HEK293 (cell line): Measurements from ENCODE around the gene ERN2.
A peak's percentile ranks its signal among the peaks of the same experiment; 100 is the strongest.

Experiments used
- CTCF ChIA-PET: fragments of 350-600 bp; formaldehyde crosslinking; extraction: SDS; loops from one replicate; lab custom pipeline; 2021; ENCODE audit warnings: antibody characterized with exemption; lab: Yijun Ruan, JAX
- POLR2A ChIA-PET: fragments of 300-600 bp; formaldehyde crosslinking; extraction: SDS; loops from one replicate; lab custom pipeline; 2020; ENCODE audit warnings: antibody characterized with exemption, inconsistent platforms; lab: Yijun Ruan, JAX
- H3K27ac ChIP-seq: fragments of 200-500 bp; sonication (Bioruptor generic); 2 replicates; pipeline ENCODE4 v1.5.1; 2014; ENCODE audit warnings: low read depth, low read length, control low read depth, inconsistent platforms; ENCODE audit errors: extremely low read depth
- H3K36me3 ChIP-seq, 2 experiments: fragments of 200-500 bp in 1 of 2; sonication (Bioruptor generic) in 1 of 2; 1 replicate in 1 of 2; 2 replicates in 1 of 2; pipeline ENCODE4 v1.5.1; 2014 to 2017; ENCODE audit warnings: inconsistent platforms in 2 of 2, low read length in 2 of 2; ENCODE audit not compliant: control insufficient read depth in 2 of 2, insufficient read depth in 1 of 2
- H3K4me1 ChIP-seq: fragments of 200-500 bp; sonication (Bioruptor generic); 2 replicates; pipeline ENCODE4 v1.5.1; 2014; ENCODE audit warnings: mild to moderate bottlenecking, low read length, inconsistent platforms; ENCODE audit not compliant: control insufficient read depth, insufficient read depth
- H3K4me3 ChIP-seq: 2 replicates; pipeline ENCODE4 v1.5.1; 2011; ENCODE audit warnings: low read depth, mild to moderate bottlenecking, control low read depth, low read length, moderate library complexity
- H3K9me3 ChIP-seq: fragments of 200-500 bp; sonication (Bioruptor generic); 2 replicates; pipeline ENCODE4 v1.5.1; 2014; ENCODE audit warnings: low read depth, low read length, inconsistent platforms; ENCODE audit not compliant: control insufficient read depth, insufficient read depth
- IKZF3 ChIP-seq: fragments of 450-650 bp; IDR thresholded peaks from 2 replicates; pipeline ENCODE4 v1.5.0; 2018; ENCODE audit warnings: missing biosample characterization, mild to moderate bottlenecking, missing genetic modification characterization, moderate library complexity
- MEIS1 ChIP-seq: sonication (generic); formaldehyde crosslinking; IDR thresholded peaks from 2 replicates; pipeline ENCODE4 v1.8.1; 2022; ENCODE audit warnings: missing genetic modification reagents, mild to moderate bottlenecking, borderline replicate concordance
- OSR2 ChIP-seq: fragments of 450-650 bp; formaldehyde crosslinking; IDR thresholded peaks from 2 replicates; pipeline ENCODE4 v1.5.1; 2016; ENCODE audit warnings: missing biosample characterization, missing genetic modification characterization
- YY1 ChIP-seq: fragments of 450-650 bp; formaldehyde crosslinking; IDR thresholded peaks from 2 replicates; pipeline ENCODE4 v1.5.1; 2018; ENCODE audit warnings: missing biosample characterization, missing genetic modification characterization
- ZBTB1 ChIP-seq: fragments of 450-650 bp; formaldehyde crosslinking; IDR thresholded peaks from 2 replicates; pipeline ENCODE4 v1.5.1; 2016; ENCODE audit warnings: missing biosample characterization, missing genetic modification characterization
- ZFHX2 ChIP-seq: fragments of 450-650 bp; formaldehyde crosslinking; conservative IDR thresholded peaks from 2 replicates; pipeline ENCODE4 v1.5.1; 2016; ENCODE audit warnings: missing biosample characterization, missing genetic modification characterization
- ZNF114 ChIP-seq: fragments of 450-650 bp; formaldehyde crosslinking; IDR thresholded peaks from 2 replicates; pipeline ENCODE4 v1.5.0; 2017; ENCODE audit warnings: missing biosample characterization, missing genetic modification characterization
- ZNF132 ChIP-seq: fragments of 450-650 bp; formaldehyde crosslinking; IDR thresholded peaks from 2 replicates; pipeline ENCODE4 v1.5.1; 2017; ENCODE audit warnings: missing biosample characterization, missing genetic modification characterization, borderline replicate concordance
- ZNF155 ChIP-seq: fragments of 450-650 bp; formaldehyde crosslinking; IDR thresholded peaks from 2 replicates; pipeline ENCODE4 v1.5.1; 2016; ENCODE audit warnings: missing biosample characterization, missing genetic modification characterization
- ZNF174 ChIP-seq: fragments of 450-650 bp; formaldehyde crosslinking; IDR thresholded peaks from 2 replicates; pipeline ENCODE4 v1.5.0; 2017; ENCODE audit warnings: missing biosample characterization, mild to moderate bottlenecking, missing genetic modification characterization
- ZNF23 ChIP-seq: fragments of 450-650 bp; formaldehyde crosslinking; IDR thresholded peaks from 2 replicates; pipeline ENCODE4 v1.5.1; 2016; ENCODE audit warnings: missing biosample characterization, missing genetic modification characterization, borderline replicate concordance
- ZNF292 ChIP-seq: fragments of 450-650 bp; formaldehyde crosslinking; IDR thresholded peaks from 2 replicates; pipeline ENCODE4 v1.5.1; 2016; ENCODE audit warnings: low read depth, missing biosample characterization, missing genetic modification characterization, borderline replicate concordance
- ZNF302 ChIP-seq: fragments of 450-650 bp; formaldehyde crosslinking; IDR thresholded peaks from 2 replicates; pipeline ENCODE4 v1.5.1; 2016; ENCODE audit warnings: missing biosample characterization, missing genetic modification characterization, low read depth
- ZNF311 ChIP-seq: fragments of 450-650 bp; formaldehyde crosslinking; IDR thresholded peaks from 2 replicates; pipeline ENCODE4 v1.5.1; 2017; ENCODE audit warnings: missing biosample characterization, missing genetic modification characterization, borderline replicate concordance
- ZNF341 ChIP-seq: fragments of 450-650 bp; formaldehyde crosslinking; IDR thresholded peaks from 2 replicates; pipeline ENCODE4; 2016; ENCODE audit warnings: low read depth, missing biosample characterization, missing genetic modification characterization
- ZNF366 ChIP-seq: fragments of 450-650 bp; formaldehyde crosslinking; conservative IDR thresholded peaks from 2 replicates; pipeline ENCODE4 v1.5.1; 2016; ENCODE audit warnings: missing biosample characterization, missing genetic modification characterization
- ZNF423 ChIP-seq: fragments of 450-650 bp; formaldehyde crosslinking; IDR thresholded peaks from 2 replicates; pipeline ENCODE4 v1.5.1; 2016; ENCODE audit warnings: missing biosample characterization, missing genetic modification characterization
- ZNF560 ChIP-seq: fragments of 450-650 bp; formaldehyde crosslinking; IDR thresholded peaks from 2 replicates; pipeline ENCODE4 v1.5.1; 2017; ENCODE audit warnings: missing biosample characterization, missing genetic modification characterization, borderline replicate concordance
- ZNF76 ChIP-seq: fragments of 450-650 bp; formaldehyde crosslinking; IDR thresholded peaks from 2 replicates; pipeline ENCODE4; 2016; ENCODE audit warnings: low read depth, missing biosample characterization, missing genetic modification characterization, borderline replicate concordance
- ZNF768 ChIP-seq: fragments of 450-650 bp; formaldehyde crosslinking; IDR thresholded peaks from 2 replicates; pipeline ENCODE4 v1.5.1; 2018; ENCODE audit warnings: missing biosample characterization, mild to moderate bottlenecking, missing genetic modification characterization
- ZNF776 ChIP-seq: fragments of 450-650 bp; formaldehyde crosslinking; IDR thresholded peaks from 2 replicates; pipeline ENCODE4 v1.5.0; 2017; ENCODE audit warnings: missing biosample characterization, missing genetic modification characterization, borderline replicate concordance
- ZNF837 ChIP-seq: fragments of 450-650 bp; formaldehyde crosslinking; IDR thresholded peaks from 2 replicates; pipeline ENCODE4 v1.5.1; 2016; ENCODE audit warnings: missing biosample characterization, missing genetic modification characterization
- TF ChIP-seq, protein P1 (sequence below): fragments of 450-650 bp; formaldehyde crosslinking; IDR thresholded peaks from 2 replicates; pipeline ENCODE4 v1.5.1; 2016; ENCODE audit warnings: missing biosample characterization, missing genetic modification characterization
- TF ChIP-seq, protein P2 (sequence below): fragments of 450-650 bp; formaldehyde crosslinking; IDR thresholded peaks from 2 replicates; pipeline ENCODE4 v1.5.1; 2016; ENCODE audit warnings: missing biosample characterization, missing genetic modification characterization
- TF ChIP-seq, protein P3 (sequence below): fragments of 450-650 bp; formaldehyde crosslinking; IDR thresholded peaks from 2 replicates; pipeline ENCODE4 v1.5.1; 2017; ENCODE audit warnings: missing biosample characterization, missing genetic modification characterization
- TF ChIP-seq, protein P4 (sequence below): fragments of 450-650 bp; formaldehyde crosslinking; IDR thresholded peaks from 2 replicates; pipeline ENCODE4 v1.5.1; 2016; ENCODE audit warnings: missing biosample characterization, missing genetic modification characterization
- TF ChIP-seq, protein P5 (sequence below): sonication (generic); formaldehyde crosslinking; IDR thresholded peaks from 2 replicates; pipeline ENCODE4 v1.8.1; 2022; ENCODE audit warnings: mild to moderate bottlenecking, moderate library complexity, missing genetic modification reagents

ERN2 gene

DNA sequence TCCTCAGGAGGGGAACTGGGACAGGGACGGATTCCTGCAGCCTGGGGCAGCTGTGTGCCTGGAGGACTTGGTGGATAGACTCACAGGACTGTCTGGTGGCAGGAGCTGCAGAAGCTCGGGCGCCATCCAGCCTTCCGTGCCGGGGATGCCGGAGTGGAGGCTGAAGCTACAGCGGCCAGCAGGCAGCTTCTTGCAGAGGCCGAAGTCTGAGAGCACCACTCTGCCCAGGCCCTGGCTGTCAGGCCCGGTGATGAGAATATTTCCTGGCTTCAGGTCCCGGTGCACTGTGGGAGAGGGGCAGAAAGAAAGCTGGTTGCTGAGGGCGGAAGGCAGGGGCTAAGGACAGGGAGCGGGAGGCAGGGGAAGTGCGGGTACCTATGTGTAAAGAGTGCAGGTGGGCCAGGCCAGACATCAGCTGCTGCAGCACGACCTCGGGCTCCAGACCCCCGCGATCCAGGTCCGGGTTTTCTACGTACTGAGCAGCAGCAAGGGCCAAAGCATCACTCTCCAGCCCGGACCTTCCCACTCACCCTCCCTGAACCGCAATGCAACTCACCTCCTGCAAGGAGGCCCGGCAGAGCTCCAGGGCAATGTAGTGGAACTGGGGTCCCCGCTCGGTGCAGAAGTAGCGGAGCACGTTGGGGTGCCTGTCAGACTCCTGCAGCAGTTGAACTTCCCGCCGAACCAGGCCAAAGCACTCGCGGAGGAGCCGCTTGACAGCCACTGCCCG, 18.2 kb downstream of the ERN2 start:
- H3K4me1 ChIP-seq: no peaks in the 10 kb centered on the region
- H3K27ac ChIP-seq: no peak overlapping the region
- H3K9me3 ChIP-seq: no peaks in the 10 kb centered on the region
- ChIA-PET POLR2A (interaction anchor here (1.4 kb wide), 1 partner anchor 16 kb away, joined by 7 read pairs; the partner anchor contains the start of gene PLK1), CTCF (interaction anchor here (0.7 to 1.1 kb wide), 3 partner anchors 13 to 46 kb away, joined by 3 to 4 read pairs (median 3); no protein-coding TSS in a partner anchor)
- no peak overlapping the region for H3K4me3 ChIP-seq
- peaks cover 3 to 27% of the 10 kb centered on the region in 2 experiments; a peak in 2 of 3 replicates for H3K36me3 ChIP-seq
- TF ChIP-seq, protein P1, sequence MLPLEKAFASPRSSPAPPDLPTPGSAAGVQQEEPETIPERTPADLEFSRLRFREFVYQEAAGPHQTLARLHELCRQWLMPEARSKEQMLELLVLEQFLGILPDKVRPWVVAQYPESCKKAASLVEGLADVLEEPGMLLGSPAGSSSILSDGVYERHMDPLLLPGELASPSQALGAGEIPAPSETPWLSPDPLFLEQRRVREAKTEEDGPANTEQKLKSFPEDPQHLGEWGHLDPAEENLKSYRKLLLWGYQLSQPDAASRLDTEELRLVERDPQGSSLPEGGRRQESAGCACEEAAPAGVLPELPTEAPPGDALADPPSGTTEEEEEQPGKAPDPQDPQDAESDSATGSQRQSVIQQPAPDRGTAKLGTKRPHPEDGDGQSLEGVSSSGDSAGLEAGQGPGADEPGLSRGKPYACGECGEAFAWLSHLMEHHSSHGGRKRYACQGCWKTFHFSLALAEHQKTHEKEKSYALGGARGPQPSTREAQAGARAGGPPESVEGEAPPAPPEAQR (tag by site-specific recombination): no peak
- TF ChIP-seq ZNF76 (tag by site-specific recombination) (peak; percentile 48; the same call in 1 of the 2 replicates), IKZF3 (tag by site-specific recombination) (no peak), ZBTB1 (tag by site-specific recombination) (no peak), ZFHX2 (no peak), ZNF132 (no peak), ZNF768 (tag by site-specific recombination) (no peak), ZNF341 (no peak), ZNF560 (tag by site-specific recombination) (no peak), ZNF366 (tag by site-specific recombination) (no peak), MEIS1 (CRISPR knock-in tag) (no peak), ZNF114 (tag by site-specific recombination) (no peak), YY1 (tag by site-specific recombination) (no peak), ZNF292 (tag by site-specific recombination) (no peak), OSR2 (no peak), ZNF311 (tag by site-specific recombination) (no peak), ZNF174 (tag by site-specific recombination) (no peak), ZNF155 (no peak), ZNF23 (tag by site-specific recombination) (no peak), ZNF302 (tag by site-specific recombination) (no peak), ZNF423 (tag by site-specific recombination) (no peak), ZNF776 (no peak), ZNF837 (no peak)
- TF ChIP-seq, protein P2, sequence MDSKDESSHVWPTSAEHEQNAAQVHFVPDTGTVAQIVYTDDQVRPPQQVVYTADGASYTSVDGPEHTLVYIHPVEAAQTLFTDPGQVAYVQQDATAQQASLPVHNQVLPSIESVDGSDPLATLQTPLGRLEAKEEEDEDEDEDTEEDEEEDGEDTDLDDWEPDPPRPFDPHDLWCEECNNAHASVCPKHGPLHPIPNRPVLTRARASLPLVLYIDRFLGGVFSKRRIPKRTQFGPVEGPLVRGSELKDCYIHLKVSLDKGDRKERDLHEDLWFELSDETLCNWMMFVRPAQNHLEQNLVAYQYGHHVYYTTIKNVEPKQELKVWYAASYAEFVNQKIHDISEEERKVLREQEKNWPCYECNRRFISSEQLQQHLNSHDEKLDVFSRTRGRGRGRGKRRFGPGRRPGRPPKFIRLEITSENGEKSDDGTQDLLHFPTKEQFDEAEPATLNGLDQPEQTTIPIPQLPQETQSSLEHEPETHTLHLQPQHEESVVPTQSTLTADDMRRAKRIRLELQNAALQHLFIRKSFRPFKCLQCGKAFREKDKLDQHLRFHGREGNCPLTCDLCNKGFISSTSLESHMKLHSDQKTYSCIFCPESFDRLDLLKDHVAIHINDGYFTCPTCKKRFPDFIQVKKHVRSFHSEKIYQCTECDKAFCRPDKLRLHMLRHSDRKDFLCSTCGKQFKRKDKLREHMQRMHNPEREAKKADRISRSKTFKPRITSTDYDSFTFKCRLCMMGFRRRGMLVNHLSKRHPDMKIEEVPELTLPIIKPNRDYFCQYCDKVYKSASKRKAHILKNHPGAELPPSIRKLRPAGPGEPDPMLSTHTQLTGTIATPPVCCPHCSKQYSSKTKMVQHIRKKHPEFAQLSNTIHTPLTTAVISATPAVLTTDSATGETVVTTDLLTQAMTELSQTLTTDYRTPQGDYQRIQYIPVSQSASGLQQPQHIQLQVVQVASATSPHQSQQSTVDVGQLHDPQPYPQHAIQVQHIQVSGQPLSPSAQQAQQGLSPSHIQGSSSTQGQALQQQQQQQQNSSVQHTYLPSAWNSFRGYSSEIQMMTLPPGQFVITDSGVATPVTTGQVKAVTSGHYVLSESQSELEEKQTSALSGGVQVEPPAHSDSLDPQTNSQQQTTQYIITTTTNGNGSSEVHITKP (tag by site-specific recombination): 0 out of 2 replicates have a peak, but pooled peaks have one; percentile 33
- TF ChIP-seq, protein P3, sequence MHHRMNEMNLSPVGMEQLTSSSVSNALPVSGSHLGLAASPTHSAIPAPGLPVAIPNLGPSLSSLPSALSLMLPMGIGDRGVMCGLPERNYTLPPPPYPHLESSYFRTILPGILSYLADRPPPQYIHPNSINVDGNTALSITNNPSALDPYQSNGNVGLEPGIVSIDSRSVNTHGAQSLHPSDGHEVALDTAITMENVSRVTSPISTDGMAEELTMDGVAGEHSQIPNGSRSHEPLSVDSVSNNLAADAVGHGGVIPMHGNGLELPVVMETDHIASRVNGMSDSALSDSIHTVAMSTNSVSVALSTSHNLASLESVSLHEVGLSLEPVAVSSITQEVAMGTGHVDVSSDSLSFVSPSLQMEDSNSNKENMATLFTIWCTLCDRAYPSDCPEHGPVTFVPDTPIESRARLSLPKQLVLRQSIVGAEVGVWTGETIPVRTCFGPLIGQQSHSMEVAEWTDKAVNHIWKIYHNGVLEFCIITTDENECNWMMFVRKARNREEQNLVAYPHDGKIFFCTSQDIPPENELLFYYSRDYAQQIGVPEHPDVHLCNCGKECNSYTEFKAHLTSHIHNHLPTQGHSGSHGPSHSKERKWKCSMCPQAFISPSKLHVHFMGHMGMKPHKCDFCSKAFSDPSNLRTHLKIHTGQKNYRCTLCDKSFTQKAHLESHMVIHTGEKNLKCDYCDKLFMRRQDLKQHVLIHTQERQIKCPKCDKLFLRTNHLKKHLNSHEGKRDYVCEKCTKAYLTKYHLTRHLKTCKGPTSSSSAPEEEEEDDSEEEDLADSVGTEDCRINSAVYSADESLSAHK (tag by site-specific recombination): no peak
- TF ChIP-seq, protein P4, sequence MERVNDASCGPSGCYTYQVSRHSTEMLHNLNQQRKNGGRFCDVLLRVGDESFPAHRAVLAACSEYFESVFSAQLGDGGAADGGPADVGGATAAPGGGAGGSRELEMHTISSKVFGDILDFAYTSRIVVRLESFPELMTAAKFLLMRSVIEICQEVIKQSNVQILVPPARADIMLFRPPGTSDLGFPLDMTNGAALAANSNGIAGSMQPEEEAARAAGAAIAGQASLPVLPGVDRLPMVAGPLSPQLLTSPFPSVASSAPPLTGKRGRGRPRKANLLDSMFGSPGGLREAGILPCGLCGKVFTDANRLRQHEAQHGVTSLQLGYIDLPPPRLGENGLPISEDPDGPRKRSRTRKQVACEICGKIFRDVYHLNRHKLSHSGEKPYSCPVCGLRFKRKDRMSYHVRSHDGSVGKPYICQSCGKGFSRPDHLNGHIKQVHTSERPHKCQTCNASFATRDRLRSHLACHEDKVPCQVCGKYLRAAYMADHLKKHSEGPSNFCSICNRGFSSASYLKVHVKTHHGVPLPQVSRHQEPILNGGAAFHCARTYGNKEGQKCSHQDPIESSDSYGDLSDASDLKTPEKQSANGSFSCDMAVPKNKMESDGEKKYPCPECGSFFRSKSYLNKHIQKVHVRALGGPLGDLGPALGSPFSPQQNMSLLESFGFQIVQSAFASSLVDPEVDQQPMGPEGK: peak; percentile 42
- TF ChIP-seq, protein P5, sequence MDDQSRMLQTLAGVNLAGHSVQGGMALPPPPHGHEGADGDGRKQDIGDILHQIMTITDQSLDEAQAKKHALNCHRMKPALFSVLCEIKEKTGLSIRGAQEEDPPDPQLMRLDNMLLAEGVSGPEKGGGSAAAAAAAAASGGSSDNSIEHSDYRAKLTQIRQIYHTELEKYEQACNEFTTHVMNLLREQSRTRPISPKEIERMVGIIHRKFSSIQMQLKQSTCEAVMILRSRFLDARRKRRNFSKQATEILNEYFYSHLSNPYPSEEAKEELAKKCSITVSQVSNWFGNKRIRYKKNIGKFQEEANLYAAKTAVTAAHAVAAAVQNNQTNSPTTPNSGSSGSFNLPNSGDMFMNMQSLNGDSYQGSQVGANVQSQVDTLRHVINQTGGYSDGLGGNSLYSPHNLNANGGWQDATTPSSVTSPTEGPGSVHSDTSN: no peak
